Activated CD8-positive, alpha-beta memory T cell treated with anti-CD3 and anti-CD28 coated beads for 4 hours (primary cell): Measurements from ENCODE around the gene ODAD3.
A peak's percentile ranks its signal among the peaks of the same experiment; 100 is the strongest.

Experiments
- DNase-seq, 2 donors: peaks; one replicate each; pipeline ENCODE4 v3.0.0-alpha.2; 2020; ENCODE audit warnings: low read depth in 2 of 2

Gene ODAD3

GRCh38 chr19:11375143-11375948 lies 59.6 kb downstream of the ODAD3 start:
- peak; percentile 35 to 51 for DNase-seq

GRCh38 chr19:11374433-11375142 lies 60.3 kb downstream of the ODAD3 start, which contains the start of gene SWSAP1:
Gene SWSAP1 (plus strand): TSS chr19:11374666. CDS start chr19:11374681, 15 bp downstream.
- DNase-seq: peak; percentile 89 to 95

- DNase-seq: no peak
Measured at GRCh38 chr19:11373885-11374432, 61.0 kb downstream of the ODAD3 start.

GRCh38 chr19:11373166-11373884 lies 61.6 kb downstream of the ODAD3 start:
- no peak for DNase-seq

GRCh38 chr19:11370744-11371143 lies 64.2 kb downstream of the ODAD3 start:
- no peak for DNase-seq
